Stomach (tissue), 4 donors: ENCODE measurements around the gene LEKR1.
"Not testable (repeated sequence)": the region's sequence is repeated elsewhere in the genome, so short reads cannot be mapped to it uniquely, and the experiment has no call there.

Experiments used
- EP300 ChIP-seq: sonication (generic); formaldehyde crosslinking; IDR thresholded peaks from one replicate; pipeline ENCODE4 v1.6.1; 2017; ENCODE audit warnings: antibody characterized with exemption
- POLR2A ChIP-seq, 4 donors: fragments of 450-650 bp; IDR thresholded peaks; one replicate each; pipeline ENCODE4 v1.6.1; 2016; ENCODE audit warnings: antibody characterized with exemption in 4 of 4, control low read depth in 2 of 4, mild to moderate bottlenecking in 1 of 4, moderate library complexity in 1 of 4
- TF ChIP-seq, protein P1 (sequence below), 7 experiments: fragments of 450-650 bp in 4 of 7; fragments of 200-600 bp in 3 of 7; sonication (generic) in 3 of 7; IDR thresholded peaks; one replicate each; pipeline ENCODE4 v1.5.1; 2016 to 2019; ENCODE audit warnings: antibody characterized with exemption in 7 of 7, control low read depth in 2 of 7, mild to moderate bottlenecking in 1 of 7

GRCh38 chr3:156895374-156895773, 69.2 kb downstream of the LEKR1 start:
- TF ChIP-seq, protein P1, sequence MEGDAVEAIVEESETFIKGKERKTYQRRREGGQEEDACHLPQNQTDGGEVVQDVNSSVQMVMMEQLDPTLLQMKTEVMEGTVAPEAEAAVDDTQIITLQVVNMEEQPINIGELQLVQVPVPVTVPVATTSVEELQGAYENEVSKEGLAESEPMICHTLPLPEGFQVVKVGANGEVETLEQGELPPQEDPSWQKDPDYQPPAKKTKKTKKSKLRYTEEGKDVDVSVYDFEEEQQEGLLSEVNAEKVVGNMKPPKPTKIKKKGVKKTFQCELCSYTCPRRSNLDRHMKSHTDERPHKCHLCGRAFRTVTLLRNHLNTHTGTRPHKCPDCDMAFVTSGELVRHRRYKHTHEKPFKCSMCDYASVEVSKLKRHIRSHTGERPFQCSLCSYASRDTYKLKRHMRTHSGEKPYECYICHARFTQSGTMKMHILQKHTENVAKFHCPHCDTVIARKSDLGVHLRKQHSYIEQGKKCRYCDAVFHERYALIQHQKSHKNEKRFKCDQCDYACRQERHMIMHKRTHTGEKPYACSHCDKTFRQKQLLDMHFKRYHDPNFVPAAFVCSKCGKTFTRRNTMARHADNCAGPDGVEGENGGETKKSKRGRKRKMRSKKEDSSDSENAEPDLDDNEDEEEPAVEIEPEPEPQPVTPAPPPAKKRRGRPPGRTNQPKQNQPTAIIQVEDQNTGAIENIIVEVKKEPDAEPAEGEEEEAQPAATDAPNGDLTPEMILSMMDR (IDR thresholded peaks at IDR 0.05) = not testable (repeated sequence)
- not testable (repeated sequence) for TF ChIP-seq POLR2A (IDR thresholded peaks at IDR 0.05); EP300
